ENCODE measurements around the gene TPD52L2.
"Not testable (repeated sequence)": the region's sequence is repeated elsewhere in the genome, so short reads cannot be mapped to it uniquely, and the experiment has no call there.

Gene TPD52L2

DNA sequence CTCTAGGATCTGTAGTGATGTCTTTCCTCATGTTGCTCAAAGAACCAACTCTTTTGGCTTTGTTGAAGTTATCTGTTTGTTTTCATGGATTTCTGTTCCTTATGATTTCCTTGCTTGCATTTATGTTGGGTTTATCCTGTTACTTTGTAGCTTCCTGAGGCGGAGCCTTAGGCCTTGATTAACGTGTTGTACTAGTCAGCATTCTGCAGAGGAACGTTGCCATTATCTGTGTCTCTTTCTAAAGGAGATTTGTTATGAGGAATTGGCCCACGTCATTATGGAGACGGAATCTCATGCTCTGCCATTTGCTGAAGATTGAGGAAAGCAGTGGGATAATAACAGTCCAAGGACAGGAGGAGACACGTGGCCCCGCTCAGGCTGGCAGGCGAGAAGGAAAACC, 61.2 kb downstream of the TPD52L2 start:
- H3K4me3 ChIP-seq (ENCODE audit: control insufficient read depth, low read depth, low read length): no peak overlapping the region
- no peak for DNase-seq (ENCODE audit: low read depth)
- TF ChIP-seq, protein P1, sequence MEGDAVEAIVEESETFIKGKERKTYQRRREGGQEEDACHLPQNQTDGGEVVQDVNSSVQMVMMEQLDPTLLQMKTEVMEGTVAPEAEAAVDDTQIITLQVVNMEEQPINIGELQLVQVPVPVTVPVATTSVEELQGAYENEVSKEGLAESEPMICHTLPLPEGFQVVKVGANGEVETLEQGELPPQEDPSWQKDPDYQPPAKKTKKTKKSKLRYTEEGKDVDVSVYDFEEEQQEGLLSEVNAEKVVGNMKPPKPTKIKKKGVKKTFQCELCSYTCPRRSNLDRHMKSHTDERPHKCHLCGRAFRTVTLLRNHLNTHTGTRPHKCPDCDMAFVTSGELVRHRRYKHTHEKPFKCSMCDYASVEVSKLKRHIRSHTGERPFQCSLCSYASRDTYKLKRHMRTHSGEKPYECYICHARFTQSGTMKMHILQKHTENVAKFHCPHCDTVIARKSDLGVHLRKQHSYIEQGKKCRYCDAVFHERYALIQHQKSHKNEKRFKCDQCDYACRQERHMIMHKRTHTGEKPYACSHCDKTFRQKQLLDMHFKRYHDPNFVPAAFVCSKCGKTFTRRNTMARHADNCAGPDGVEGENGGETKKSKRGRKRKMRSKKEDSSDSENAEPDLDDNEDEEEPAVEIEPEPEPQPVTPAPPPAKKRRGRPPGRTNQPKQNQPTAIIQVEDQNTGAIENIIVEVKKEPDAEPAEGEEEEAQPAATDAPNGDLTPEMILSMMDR (IDR thresholded peaks at IDR 0.05; ENCODE audit: control insufficient read depth, insufficient read depth, low read depth, low read length, missing control alignments): no peak

DNA sequence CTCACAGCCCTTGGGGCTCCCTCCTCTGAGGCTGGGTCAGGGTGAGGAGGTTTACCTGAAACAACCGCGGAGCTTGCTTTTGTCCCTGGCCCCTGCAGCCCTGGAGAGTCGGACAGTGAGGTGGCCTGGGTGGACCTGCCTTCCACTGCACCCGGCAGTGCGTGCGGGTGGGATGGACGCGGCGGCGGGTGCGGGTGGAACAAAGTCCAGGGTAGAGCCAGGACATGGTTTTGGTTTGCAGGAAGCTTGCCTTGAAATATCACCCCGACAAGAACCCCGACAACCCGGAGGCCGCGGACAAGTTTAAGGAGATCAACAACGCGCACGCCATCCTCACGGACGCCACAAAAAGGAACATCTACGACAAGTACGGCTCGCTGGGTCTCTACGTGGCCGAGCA, 64.0 kb downstream of the TPD52L2 start:
- TF ChIP-seq, protein P1 (IDR thresholded peaks at IDR 0.05; ENCODE audit: control insufficient read depth, insufficient read depth, low read depth, low read length, missing control alignments): no peak
- DNase-seq (ENCODE audit: low read depth): no peak
- H3K4me3 ChIP-seq (ENCODE audit: control insufficient read depth, low read depth, low read length): no peak overlapping the region

DNA sequence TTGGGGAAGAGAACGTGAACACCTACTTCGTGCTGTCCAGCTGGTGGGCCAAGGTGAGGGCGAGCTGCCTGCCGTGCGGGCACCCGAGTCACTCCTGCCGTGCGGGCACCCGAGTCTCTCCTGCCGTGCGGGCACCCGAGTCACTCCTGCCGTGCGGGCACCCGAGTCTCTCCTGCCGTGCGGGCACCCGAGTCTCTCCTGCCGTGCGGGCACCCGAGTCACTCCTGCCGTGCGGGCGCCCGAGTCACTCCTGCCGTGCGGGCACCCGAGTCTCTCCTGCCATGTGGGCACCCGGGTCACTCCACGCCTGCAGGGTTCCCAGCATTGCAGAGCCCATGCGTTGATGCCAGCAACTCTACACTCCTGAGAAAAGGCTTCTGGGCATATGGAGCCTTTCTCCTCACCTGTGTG, 64.4 kb downstream of the TPD52L2 start:
- not testable (repeated sequence) for DNase-seq (ENCODE audit: low read depth)

DNA sequence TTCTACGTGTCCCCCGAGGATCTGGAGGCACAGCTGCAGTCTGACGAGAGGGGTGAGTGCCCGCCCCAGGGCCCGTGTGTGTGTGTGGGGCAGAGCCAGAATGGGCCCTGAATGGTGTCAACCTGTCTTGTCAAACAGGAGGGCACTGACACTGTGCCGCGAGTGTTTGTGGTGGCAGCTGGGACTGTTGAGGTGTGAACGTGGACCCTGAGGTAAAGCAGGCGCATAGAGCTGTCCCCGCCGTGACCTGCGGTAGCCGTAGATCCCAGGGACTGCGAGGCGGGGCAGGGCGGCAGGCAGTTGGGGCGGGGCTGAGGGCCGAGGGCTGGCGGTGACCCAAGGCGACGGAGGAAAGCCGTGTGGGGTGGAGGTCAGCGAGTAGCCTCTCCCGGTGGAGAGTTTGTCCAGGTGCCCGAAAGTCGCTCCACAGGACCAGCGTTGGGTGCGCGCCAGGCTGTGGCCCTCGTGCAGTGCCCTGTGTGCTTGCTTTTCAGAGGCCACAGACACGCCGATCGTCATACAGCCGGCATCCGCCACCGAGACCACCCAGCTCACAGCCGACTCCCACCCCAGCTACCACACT, 66.0 kb downstream of the TPD52L2 start:
- DNase-seq (ENCODE audit: low read depth): no peak
- TF ChIP-seq, protein P1 (IDR thresholded peaks at IDR 0.05; ENCODE audit: control insufficient read depth, insufficient read depth, low read depth, low read length, missing control alignments): no peak
- no peak overlapping the region for H3K4me3 ChIP-seq (ENCODE audit: control insufficient read depth, low read depth, low read length)

More for the DNA sequence above, 64.4 kb downstream of the TPD52L2 start:
- not testable (repeated sequence) for H3K4me3 ChIP-seq (ENCODE audit: control insufficient read depth, low read depth, low read length)

DNA sequence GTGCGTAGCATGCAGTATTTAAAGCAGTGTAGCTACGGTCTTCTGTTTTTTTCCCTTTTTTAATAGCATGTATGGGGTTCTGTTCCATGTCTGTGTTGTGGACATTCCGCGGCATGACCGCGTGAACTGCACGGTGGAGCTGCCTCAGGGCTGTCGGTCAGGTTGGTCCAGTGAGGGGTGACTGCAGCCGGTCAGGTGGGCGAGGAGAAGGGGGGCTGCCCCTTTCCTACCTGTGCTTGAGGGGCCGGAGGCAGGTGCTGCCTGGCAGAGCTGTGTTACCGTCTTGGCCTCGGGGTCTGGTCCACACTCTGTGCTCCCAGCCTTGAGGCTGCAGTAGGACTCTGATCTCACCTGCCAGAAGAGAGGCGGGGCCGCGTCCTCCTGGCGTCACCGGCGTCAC, 66.7 kb downstream of the TPD52L2 start:
- TF ChIP-seq, protein P1 (IDR thresholded peaks at IDR 0.05; ENCODE audit: control insufficient read depth, insufficient read depth, low read depth, low read length, missing control alignments): no peak
- no peak for DNase-seq (ENCODE audit: low read depth)

DNA sequence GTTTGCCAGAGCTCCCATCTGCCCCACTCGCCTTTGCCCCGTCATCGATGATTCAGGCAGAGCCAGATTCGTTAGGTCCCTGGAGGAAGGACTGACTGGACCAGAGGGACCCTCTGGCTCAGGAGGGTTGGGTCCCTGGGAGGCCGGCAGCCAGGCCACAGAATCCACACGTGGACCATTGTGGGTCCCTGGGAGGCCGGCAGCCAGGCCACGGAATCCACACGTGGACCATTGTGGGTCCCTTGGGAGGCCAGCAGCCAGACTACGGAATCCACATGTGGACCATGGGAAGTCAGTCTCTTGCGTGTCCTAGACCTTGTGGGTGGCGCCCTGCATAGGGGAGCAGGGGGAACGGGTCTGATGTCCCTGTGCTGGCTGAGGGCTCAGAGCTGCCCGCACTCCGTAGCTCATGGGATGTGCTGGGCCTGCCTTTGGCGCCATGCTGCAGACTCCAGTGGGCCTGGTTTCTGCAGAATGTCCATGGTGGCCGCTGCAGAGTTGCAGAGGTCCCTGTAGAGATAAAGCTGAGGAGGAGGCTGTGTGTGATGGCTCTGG, 67.6 kb downstream of the TPD52L2 start:
- TF ChIP-seq, protein P1 (IDR thresholded peaks at IDR 0.05; ENCODE audit: control insufficient read depth, insufficient read depth, low read depth, low read length, missing control alignments): no peak
- no peak for DNase-seq (ENCODE audit: low read depth)
- H3K4me3 ChIP-seq (ENCODE audit: control insufficient read depth, low read depth, low read length): no peak overlapping the region

More for the DNA sequence above, 66.7 kb downstream of the TPD52L2 start:
- no peak overlapping the region for H3K4me3 ChIP-seq (ENCODE audit: control insufficient read depth, low read depth, low read length)

DNA sequence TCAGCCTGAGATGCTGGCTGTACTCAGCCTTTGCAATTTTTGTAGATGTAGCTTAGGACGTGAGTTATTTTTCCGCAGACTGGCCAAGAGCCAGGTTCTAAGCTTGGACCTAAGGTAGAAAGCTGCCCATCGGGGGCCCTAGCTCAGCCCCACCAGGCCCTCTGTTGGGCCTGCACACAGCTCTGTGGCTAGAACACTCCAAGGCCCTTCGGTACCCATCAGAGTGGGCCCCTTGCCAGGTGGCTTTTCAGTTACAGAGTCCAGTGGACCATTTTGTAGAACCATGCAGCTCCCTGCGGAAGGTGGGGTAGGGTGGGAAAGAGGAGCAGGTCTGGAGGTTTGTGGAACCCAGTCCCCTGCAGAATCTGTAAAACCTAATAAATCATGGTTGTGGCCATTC, 68.6 kb downstream of the TPD52L2 start:
- no peak for DNase-seq (ENCODE audit: low read depth)
- TF ChIP-seq, protein P1 (IDR thresholded peaks at IDR 0.05; ENCODE audit: control insufficient read depth, insufficient read depth, low read depth, low read length, missing control alignments): no peak
- no peak overlapping the region for H3K4me3 ChIP-seq (ENCODE audit: control insufficient read depth, low read depth, low read length)

Measured in AG09309 (cell line).